SIG-M5 treated with dmso at 0.1 percent for 504 hours (cell line): Measurements from ENCODE around the gene SEPHS1.
"Not testable (repeated sequence)": the region's sequence is repeated elsewhere in the genome, so short reads cannot be mapped to it uniquely, and the experiment has no call there.

Source experiments
- DNase-seq: peaks from one replicate; lab custom pipeline; 2025; ENCODE audit not compliant: unreplicated experiment; lab: John Stamatoyannopoulos, UW

The SEPHS1 gene

GRCh38 chr10:13365243-13365642, 17.1 kb upstream of the SEPHS1 start:
- no peak for DNase-seq

- no peak for DNase-seq
Measured at GRCh38 chr10:13360587-13360986, 12.5 kb upstream of the SEPHS1 start.

GRCh38 chr10:13356392-13356791, 8.3 kb upstream of the SEPHS1 start:
- DNase-seq: no peak

- no peak for DNase-seq
Measured at GRCh38 chr10:13354783-13355182, 6.7 kb upstream of the SEPHS1 start.

- no peak for DNase-seq
Measured at GRCh38 chr10:13352519-13352918, 4.4 kb upstream of the SEPHS1 start.

GRCh38 chr10:13351340-13351915, 3.3 kb upstream of the SEPHS1 start:
- DNase-seq: no peak

- no peak for DNase-seq
Measured at GRCh38 chr10:13349463-13350274, 1.6 kb upstream of the SEPHS1 start.

- peak; percentile 43 for DNase-seq
Measured at GRCh38 chr10:13347500-13348156, 465 bp downstream of the SEPHS1 start.

GRCh38 chr10:13347043-13347499, 1.0 kb downstream of the SEPHS1 start:
- no peak for DNase-seq

- DNase-seq: no peak
Measured at GRCh38 chr10:13346283-13347042, 1.6 kb downstream of the SEPHS1 start.

GRCh38 chr10:13340626-13341376, 7.3 kb downstream of the SEPHS1 start:
- no peak for DNase-seq

- no peak for DNase-seq
Measured at GRCh38 chr10:13340068-13340467, 8.0 kb downstream of the SEPHS1 start.

GRCh38 chr10:13338390-13339110, 9.5 kb downstream of the SEPHS1 start:
- DNase-seq: no peak

GRCh38 chr10:13337827-13338196, 10.3 kb downstream of the SEPHS1 start:
- no peak for DNase-seq

- no peak for DNase-seq
Measured at GRCh38 chr10:13337128-13337826, 10.8 kb downstream of the SEPHS1 start.

GRCh38 chr10:13335881-13336280, 12.2 kb downstream of the SEPHS1 start:
- no peak for DNase-seq

GRCh38 chr10:13334556-13334955, 13.5 kb downstream of the SEPHS1 start:
- no peak for DNase-seq

GRCh38 chr10:13331646-13332045, 16.4 kb downstream of the SEPHS1 start:
- DNase-seq: no peak

- not testable (repeated sequence) for DNase-seq
Measured at GRCh38 chr10:13330980-13331379, 17.1 kb downstream of the SEPHS1 start.
